KMS-11 (cell line): ENCODE measurements around the gene MRPS16.

Source experiments
- H2AFZ ChIP-seq: fragments of 200-600 bp; sonication (generic); 2 replicates; pipeline ENCODE4 v1.6.1; 2016; ENCODE audit warnings: antibody characterized with exemption, mixed run types, low read depth
- H3K27ac ChIP-seq: fragments of 200-600 bp; sonication (generic); 2 replicates; pipeline ENCODE4 v1.6.1; 2016; ENCODE audit warnings: mild to moderate bottlenecking, mixed run types
- H3K27me3 ChIP-seq: fragments of 200-600 bp; sonication (generic); 2 replicates; pipeline ENCODE4 v1.6.1; 2017; ENCODE audit warnings: mild to moderate bottlenecking, low read depth, mixed run types, moderate library complexity; ENCODE audit not compliant: insufficient read depth
- H3K36me3 ChIP-seq: fragments of 200-600 bp; sonication (generic); 2 replicates; pipeline ENCODE4 v1.6.1; 2017; ENCODE audit warnings: mild to moderate bottlenecking, mixed run types; ENCODE audit not compliant: insufficient read depth
- H3K4me1 ChIP-seq: fragments of 200-600 bp; sonication (generic); 2 replicates; pipeline ENCODE4 v1.6.1; 2016; ENCODE audit warnings: mild to moderate bottlenecking, low read depth, mixed run types; ENCODE audit not compliant: poor library complexity, severe bottlenecking
- H3K4me2 ChIP-seq: fragments of 200-600 bp; sonication (generic); 2 replicates; pipeline ENCODE4 v1.7.0; 2016; ENCODE audit warnings: mild to moderate bottlenecking, mixed run types
- H3K4me3 ChIP-seq: fragments of 200-600 bp; sonication (generic); IDR thresholded peaks from 2 replicates; pipeline ENCODE4 v1.6.1; 2017; ENCODE audit warnings: low read depth, low read length, mixed read lengths; ENCODE audit not compliant: insufficient read depth
- H3K79me2 ChIP-seq: fragments of 200-600 bp; sonication (generic); 2 replicates; pipeline ENCODE4 v1.6.1; 2016; ENCODE audit warnings: low read depth, mixed run types; ENCODE audit not compliant: insufficient read depth
- H3K9ac ChIP-seq: fragments of 200-600 bp; sonication (generic); 2 replicates; pipeline ENCODE4 v1.6.1; 2016; ENCODE audit warnings: mild to moderate bottlenecking, mixed run types
- H4K20me1 ChIP-seq: fragments of 200-600 bp; sonication (generic); 2 replicates; pipeline ENCODE4 v1.6.1; 2016; ENCODE audit warnings: mild to moderate bottlenecking, mixed run types; ENCODE audit not compliant: insufficient read depth
- CTCF ChIP-seq: fragments of 200-600 bp; sonication (generic); conservative IDR thresholded peaks from 2 replicates; pipeline ENCODE4 v1.6.1; 2017; ENCODE audit warnings: low read depth, mild to moderate bottlenecking, antibody characterized with exemption, low read length, moderate library complexity, mixed read lengths

The MRPS16 gene

GRCh38 chr10:73210395-73211105 is 41.9 kb downstream of the MRPS16 start:
- H3K4me2 ChIP-seq, result no peak overlapping the region
- H3K27ac ChIP-seq, result no peak overlapping the region
- no peaks in the 10 kb centered on the region for H4K20me1 ChIP-seq
- TF ChIP-seq CTCF, result no peak
- H3K4me1 ChIP-seq, result no peaks in the 10 kb centered on the region
- no peaks in the 10 kb centered on the region for H3K27me3 ChIP-seq
- H2AFZ ChIP-seq, result no peak overlapping the region
- no peaks in the 10 kb centered on the region for H3K79me2 ChIP-seq
- H3K9ac ChIP-seq, result no peak overlapping the region
- H3K4me3 ChIP-seq, result no peak overlapping the region
- H3K36me3 ChIP-seq, result no peaks in the 10 kb centered on the region

GRCh38 chr10:73209705-73210104 is 42.7 kb downstream of the MRPS16 start:
- H3K4me3 ChIP-seq, result no peak overlapping the region
- no peak overlapping the region for H3K27ac ChIP-seq
- H4K20me1 ChIP-seq, result no peaks in the 10 kb centered on the region
- H3K27me3 ChIP-seq, result no peaks in the 10 kb centered on the region
- TF ChIP-seq CTCF, result no peak
- no peak overlapping the region for H2AFZ ChIP-seq
- H3K4me2 ChIP-seq, result no peak overlapping the region
- H3K36me3 ChIP-seq, result no peaks in the 10 kb centered on the region
- no peak overlapping the region for H3K9ac ChIP-seq
- H3K79me2 ChIP-seq, result no peaks in the 10 kb centered on the region
- H3K4me1 ChIP-seq, result no peaks in the 10 kb centered on the region

GRCh38 chr10:73207883-73208282 is 44.6 kb downstream of the MRPS16 start:
- TF ChIP-seq CTCF, result no peak

GRCh38 chr10:73206385-73206784 is 46.1 kb downstream of the MRPS16 start:
- Histone ChIP-seq H2AFZ (no peak overlapping the region), H4K20me1 (no peaks in the 10 kb centered on the region), H3K4me3 (no peak overlapping the region), H3K36me3 (no peaks in the 10 kb centered on the region), H3K4me2 (no peak overlapping the region), H3K27ac (no peak overlapping the region), H3K9ac (no peak overlapping the region), H3K27me3 (no peaks in the 10 kb centered on the region), H3K79me2 (no peaks in the 10 kb centered on the region), H3K4me1 (no peaks in the 10 kb centered on the region)
- TF ChIP-seq CTCF, result no peak

More at GRCh38 chr10:73207883-73208282, 44.6 kb downstream of the MRPS16 start:
- Histone ChIP-seq H4K20me1 (no peaks in the 10 kb centered on the region), H3K27me3 (no peaks in the 10 kb centered on the region), H3K4me1 (no peaks in the 10 kb centered on the region), H3K36me3 (no peaks in the 10 kb centered on the region), H3K27ac (no peak overlapping the region), H3K79me2 (no peaks in the 10 kb centered on the region), H3K4me3 (no peak overlapping the region), H3K4me2 (no peak overlapping the region), H3K9ac (no peak overlapping the region), H2AFZ (no peak overlapping the region)
